ENCODE results near the gene OSBPL7.

Gene OSBPL7

GRCh38 chr17:47852113-47852949, 30.7 kb upstream of the OSBPL7 start:
- Mint-ChIP-seq H3K27ac (no peak overlapping the region), H3K27me3 (peaks cover 73% of the 10 kb centered on the region), H3K9me3 (no peaks in the 10 kb centered on the region), H3K36me3 (ENCODE audit: low read depth) (no peaks in the 10 kb centered on the region), H3K4me3 (peak overlapping the region; percentile 24), H3K4me1 (peaks cover 19% of the 10 kb centered on the region)
- ATAC-seq (no peak), DNase-seq (peak; percentile 20)

GRCh38 chr17:47851764-47852112, 30.1 kb upstream of the OSBPL7 start:
- Mint-ChIP-seq H3K4me3 (peak overlapping the region; percentile 24), H3K36me3 (ENCODE audit: low read depth) (no peaks in the 10 kb centered on the region), H3K4me1 (peaks cover 19% of the 10 kb centered on the region), H3K27me3 (peaks cover 79% of the 10 kb centered on the region), H3K9me3 (no peaks in the 10 kb centered on the region), H3K27ac (no peak overlapping the region)
- DNase-seq (no peak), ATAC-seq (no peak)

GRCh38 chr17:47850692-47851573, 29.3 kb upstream of the OSBPL7 start, which contains the start of gene SP6:
TSS of gene SP6 (minus strand) at chr17:47851163. CDS start at chr17:47848429, 2,734 bp downstream.
- peaks cover 19% of the 10 kb centered on the region for H3K4me1 Mint-ChIP-seq
- H3K27ac Mint-ChIP-seq: no peak within 1 kb of the TSS
- peak within 1 kb of the TSS; percentile 24 for H3K4me3 Mint-ChIP-seq
- H3K27me3 Mint-ChIP-seq: peaks cover 84% of the 10 kb centered on the region
- DNase-seq (peak; percentile 73), ATAC-seq (peak; percentile 79)
- no peaks in the 10 kb centered on the region for H3K36me3 Mint-ChIP-seq (ENCODE audit: low read depth)
- no peaks in the 10 kb centered on the region for H3K9me3 Mint-ChIP-seq

- H3K4me3 Mint-ChIP-seq: peak overlapping the region; percentile 24
- peaks cover 19% of the 10 kb centered on the region for H3K4me1 Mint-ChIP-seq
- DNase-seq (no peak), ATAC-seq (no peak)
- peaks cover 86% of the 10 kb centered on the region for H3K27me3 Mint-ChIP-seq
- H3K9me3 Mint-ChIP-seq: no peaks in the 10 kb centered on the region
- no peaks in the 10 kb centered on the region for H3K36me3 Mint-ChIP-seq (ENCODE audit: low read depth)
- H3K27ac Mint-ChIP-seq: no peak overlapping the region
Measured at GRCh38 chr17:47850373-47850691, 28.7 kb upstream of the OSBPL7 start.

GRCh38 chr17:47848198-47848513, 26.6 kb upstream of the OSBPL7 start:
- ATAC-seq (no peak), DNase-seq (no peak)
- no peak overlapping the region for H3K27ac Mint-ChIP-seq
- no peaks in the 10 kb centered on the region for H3K36me3 Mint-ChIP-seq (ENCODE audit: low read depth)
- H3K9me3 Mint-ChIP-seq: no peaks in the 10 kb centered on the region
- H3K27me3 Mint-ChIP-seq: peaks cover 76% of the 10 kb centered on the region
- H3K4me1 Mint-ChIP-seq: peaks cover 20% of the 10 kb centered on the region
- H3K4me3 Mint-ChIP-seq: no peak overlapping the region

GRCh38 chr17:47847341-47848197, 26.0 kb upstream of the OSBPL7 start:
- H3K36me3 Mint-ChIP-seq (ENCODE audit: low read depth): no peaks in the 10 kb centered on the region
- peaks cover 24% of the 10 kb centered on the region for H3K4me1 Mint-ChIP-seq
- DNase-seq (peak; percentile 38), ATAC-seq (peak; percentile 21)
- no peak overlapping the region for H3K4me3 Mint-ChIP-seq
- H3K27me3 Mint-ChIP-seq: peaks cover 70% of the 10 kb centered on the region
- no peak overlapping the region for H3K27ac Mint-ChIP-seq
- no peaks in the 10 kb centered on the region for H3K9me3 Mint-ChIP-seq

GRCh38 chr17:47846716-47847340, 25.2 kb upstream of the OSBPL7 start:
- peaks cover 23% of the 10 kb centered on the region for H3K4me1 Mint-ChIP-seq
- H3K27me3 Mint-ChIP-seq: peaks cover 63% of the 10 kb centered on the region
- no peak overlapping the region for H3K27ac Mint-ChIP-seq
- no peaks in the 10 kb centered on the region for H3K9me3 Mint-ChIP-seq
- ATAC-seq: no peak
- DNase-seq: no peak
- H3K36me3 Mint-ChIP-seq (ENCODE audit: low read depth): no peaks in the 10 kb centered on the region
- H3K4me3 Mint-ChIP-seq: no peak overlapping the region

- no peak overlapping the region for H3K4me3 Mint-ChIP-seq
- ATAC-seq: no peak
- no peak for DNase-seq
Measured at GRCh38 chr17:47845716-47846075, 24.1 kb upstream of the OSBPL7 start.

GRCh38 chr17:47844814-47845715, 23.5 kb upstream of the OSBPL7 start:
- peaks cover 25% of the 10 kb centered on the region for H3K4me1 Mint-ChIP-seq
- H3K4me3 Mint-ChIP-seq: no peak overlapping the region
- DNase-seq: no peak
- peaks cover 52% of the 10 kb centered on the region for H3K27me3 Mint-ChIP-seq
- no peaks in the 10 kb centered on the region for H3K9me3 Mint-ChIP-seq
- ATAC-seq: no peak
- H3K36me3 Mint-ChIP-seq (ENCODE audit: low read depth): no peaks in the 10 kb centered on the region
- no peak overlapping the region for H3K27ac Mint-ChIP-seq

More at GRCh38 chr17:47845716-47846075, 24.1 kb upstream of the OSBPL7 start:
- Mint-ChIP-seq H3K9me3 (no peaks in the 10 kb centered on the region), H3K27ac (no peak overlapping the region), H3K4me1 (peaks cover 25% of the 10 kb centered on the region), H3K36me3 (ENCODE audit: low read depth) (no peaks in the 10 kb centered on the region), H3K27me3 (peaks cover 58% of the 10 kb centered on the region)

- ATAC-seq (no peak), DNase-seq (no peak)
- H3K27ac Mint-ChIP-seq: no peak overlapping the region
- H3K4me3 Mint-ChIP-seq: no peak overlapping the region
- H3K36me3 Mint-ChIP-seq (ENCODE audit: low read depth): no peaks in the 10 kb centered on the region
- peaks cover 43% of the 10 kb centered on the region for H3K27me3 Mint-ChIP-seq
- no peaks in the 10 kb centered on the region for H3K9me3 Mint-ChIP-seq
- peaks cover 27% of the 10 kb centered on the region for H3K4me1 Mint-ChIP-seq
Measured at GRCh38 chr17:47844227-47844626, 22.6 kb upstream of the OSBPL7 start.

GRCh38 chr17:47843391-47843730, 21.8 kb upstream of the OSBPL7 start:
- no peak for DNase-seq
- Mint-ChIP-seq H3K9me3 (no peaks in the 10 kb centered on the region), H3K36me3 (ENCODE audit: low read depth) (no peaks in the 10 kb centered on the region), H3K27ac (no peak overlapping the region), H3K27me3 (peaks cover 34% of the 10 kb centered on the region), H3K4me3 (no peak overlapping the region), H3K4me1 (peaks cover 27% of the 10 kb centered on the region)
- ATAC-seq: no peak

GRCh38 chr17:47841488-47842291, 20.1 kb upstream of the OSBPL7 start:
- H3K4me3 Mint-ChIP-seq: peak overlapping the region; percentile 93
- no peak for ATAC-seq
- no peaks in the 10 kb centered on the region for H3K9me3 Mint-ChIP-seq
- peaks cover 25% of the 10 kb centered on the region for H3K27me3 Mint-ChIP-seq
- DNase-seq: no peak
- peak overlapping the region; percentile 89 for H3K27ac Mint-ChIP-seq
- no peaks in the 10 kb centered on the region for H3K36me3 Mint-ChIP-seq (ENCODE audit: low read depth)
- H3K4me1 Mint-ChIP-seq: peaks cover 27% of the 10 kb centered on the region
